Measurements from ENCODE around the gene ADGRG6.

DNA sequence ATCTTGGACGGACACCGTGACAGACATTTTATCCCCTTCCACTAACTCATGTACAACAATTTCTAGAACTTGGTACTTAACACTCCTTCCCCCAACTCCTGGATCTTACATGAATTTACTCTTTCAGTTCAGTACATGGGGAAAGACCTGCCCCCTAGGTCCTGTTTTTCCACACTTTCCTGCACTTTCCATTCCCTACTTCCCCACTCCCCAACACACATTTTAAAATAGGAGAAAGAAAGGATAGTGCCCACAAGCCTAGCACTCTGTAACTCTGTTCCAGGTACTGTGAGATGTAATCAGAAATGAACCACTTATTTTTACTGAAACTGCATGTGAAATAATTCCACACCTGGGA is 1.3 kb downstream of the ADGRG6 start:
- TF ChIP-seq CTCF (conservative IDR thresholded peaks at IDR 0.05 in 1 of 2, IDR thresholded peaks at IDR 0.05 in 1 of 2; ENCODE audit: low read depth in 1 of 2, low read length in 2 of 2) (no peak), EZH2 (IDR thresholded peaks at IDR 0.05; ENCODE audit: low read length, missing control alignments) (no peak)
